NCI-H345 treated with DMSO at 0.1 percent for 48 hours (cell line): Measurements from ENCODE around the gene ERCC1.
"Not testable (repeated sequence)": the region's sequence is repeated elsewhere in the genome, so short reads cannot be mapped to it uniquely, and the experiment has no call there.

Experiments used
- DNase-seq: peaks from one replicate; lab custom pipeline; 2025; ENCODE audit not compliant: unreplicated experiment; lab: John Stamatoyannopoulos, UW

Gene ERCC1

DNA sequence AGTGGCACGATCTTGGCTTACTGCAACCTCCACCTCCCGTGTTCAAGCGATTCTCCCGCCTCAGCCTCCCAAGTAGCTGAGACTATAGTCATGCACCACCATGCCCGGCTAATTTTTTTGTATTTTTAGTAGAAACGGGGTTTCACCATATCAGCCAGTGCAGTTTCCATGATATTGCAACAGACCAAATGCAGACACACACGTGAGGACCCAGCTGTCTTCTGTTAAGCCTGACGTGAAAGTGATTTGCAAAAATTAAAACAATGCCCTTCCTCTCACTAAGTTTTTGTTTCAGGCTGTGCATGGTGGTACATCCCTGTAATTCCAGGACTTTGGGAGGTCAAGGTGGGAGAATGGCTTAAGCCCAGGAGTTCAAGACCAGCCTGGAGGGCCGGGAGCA lies 7.3 kb upstream of the ERCC1 start:
- not testable (repeated sequence) for DNase-seq

DNA sequence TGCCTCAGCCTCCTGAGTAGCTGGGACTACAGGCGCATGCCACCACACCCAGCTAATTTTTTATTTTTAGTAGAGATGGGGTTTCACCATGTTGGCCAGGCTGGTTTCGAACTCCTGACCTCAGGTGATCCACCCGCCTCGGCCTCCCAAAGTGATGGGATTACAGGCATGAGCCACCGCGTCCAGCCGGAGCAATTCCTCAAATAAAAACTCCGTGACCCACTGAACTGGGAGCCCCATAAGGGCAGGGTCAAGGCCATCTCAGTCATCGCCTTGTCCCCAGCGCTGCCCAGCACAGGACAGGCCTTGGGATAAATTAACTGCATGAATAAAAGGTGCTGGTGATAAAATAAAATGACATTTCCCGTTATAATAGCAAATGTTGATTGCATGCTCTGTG lies 6.2 kb upstream of the ERCC1 start:
- DNase-seq = not testable (repeated sequence)

DNA sequence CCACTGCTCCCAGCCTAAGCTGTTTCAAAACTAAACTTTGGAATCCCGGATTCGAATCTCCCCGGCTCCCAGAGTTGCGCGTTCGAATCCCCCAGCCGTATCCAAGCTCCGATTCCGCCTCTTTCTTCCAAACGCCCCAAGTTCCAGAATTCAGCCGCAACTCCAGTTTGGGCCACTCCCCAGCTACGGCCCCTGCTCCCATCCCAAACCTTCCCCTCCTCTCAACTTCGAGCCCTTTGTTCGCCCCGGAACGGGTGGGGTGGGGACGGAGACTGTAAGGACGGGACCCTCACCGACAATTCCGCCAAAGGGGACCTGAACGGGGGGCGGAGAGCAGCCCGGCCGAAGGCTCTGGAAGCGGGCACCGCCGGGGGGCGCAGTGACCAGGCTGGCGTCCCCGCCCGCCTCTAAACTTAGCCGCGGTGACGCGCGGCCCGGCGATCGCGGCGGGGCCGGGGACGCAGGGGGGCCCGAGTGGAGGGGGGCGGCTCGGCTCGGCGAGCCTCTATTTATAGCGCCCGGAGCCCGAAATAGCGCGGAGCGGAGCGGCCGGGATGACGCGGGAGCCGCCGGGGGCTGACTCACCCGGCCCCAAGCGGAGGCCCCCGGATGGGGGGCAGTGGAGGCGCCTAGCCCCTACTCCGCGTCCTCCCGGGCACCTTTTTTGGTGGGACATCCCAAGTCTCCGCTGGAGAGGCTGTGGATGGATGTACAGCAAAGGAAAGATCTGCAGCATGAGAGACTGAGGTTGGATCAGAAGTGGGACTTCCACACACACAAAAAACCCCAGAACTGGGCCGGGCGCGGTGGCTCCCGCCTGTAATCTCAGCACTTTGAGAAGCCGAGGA lies 4.9 kb upstream of the ERCC1 start:
- DNase-seq = no peak

DNA sequence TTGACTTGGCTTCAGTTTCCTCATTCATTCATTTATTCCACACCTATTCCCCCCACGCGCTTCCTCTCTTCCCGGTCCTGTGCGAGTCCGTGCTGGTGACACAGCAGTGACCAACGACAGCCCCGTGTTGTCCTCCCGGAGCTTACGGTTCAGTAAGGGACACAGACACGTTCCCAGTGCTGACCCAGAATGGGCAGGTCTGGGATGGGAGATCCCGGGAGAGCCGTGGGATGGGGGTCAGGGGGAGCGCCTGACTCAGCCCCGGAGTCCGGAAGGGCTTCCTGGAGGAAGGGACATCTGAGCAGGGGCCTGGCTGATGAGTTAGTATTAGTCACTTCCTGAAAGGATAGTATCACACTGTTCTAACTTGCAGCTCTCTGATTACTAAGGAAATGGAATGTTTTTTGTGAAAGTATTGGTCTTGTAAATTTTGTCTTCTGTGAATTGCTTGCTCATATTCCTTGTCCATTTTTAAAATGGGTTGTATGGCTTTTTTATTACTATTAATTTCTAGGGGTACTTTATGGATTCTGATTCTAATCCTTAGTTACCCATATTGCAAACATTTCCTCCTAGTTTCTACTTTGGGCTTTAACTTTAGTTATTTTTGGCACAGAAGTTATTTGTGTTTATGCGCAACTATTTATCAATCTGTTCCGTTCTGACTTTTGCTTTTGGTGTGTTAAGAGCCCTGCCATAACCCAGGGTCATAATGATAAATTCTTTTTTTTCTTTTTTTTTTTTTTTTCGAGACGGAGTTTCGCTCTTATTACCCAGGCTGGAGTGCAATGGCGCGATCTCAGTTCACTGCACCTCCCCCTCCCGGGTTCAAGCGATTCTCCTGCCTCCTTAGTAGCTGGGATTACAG lies 708 bp upstream of the ERCC1 start:
- no peak for DNase-seq

DNA sequence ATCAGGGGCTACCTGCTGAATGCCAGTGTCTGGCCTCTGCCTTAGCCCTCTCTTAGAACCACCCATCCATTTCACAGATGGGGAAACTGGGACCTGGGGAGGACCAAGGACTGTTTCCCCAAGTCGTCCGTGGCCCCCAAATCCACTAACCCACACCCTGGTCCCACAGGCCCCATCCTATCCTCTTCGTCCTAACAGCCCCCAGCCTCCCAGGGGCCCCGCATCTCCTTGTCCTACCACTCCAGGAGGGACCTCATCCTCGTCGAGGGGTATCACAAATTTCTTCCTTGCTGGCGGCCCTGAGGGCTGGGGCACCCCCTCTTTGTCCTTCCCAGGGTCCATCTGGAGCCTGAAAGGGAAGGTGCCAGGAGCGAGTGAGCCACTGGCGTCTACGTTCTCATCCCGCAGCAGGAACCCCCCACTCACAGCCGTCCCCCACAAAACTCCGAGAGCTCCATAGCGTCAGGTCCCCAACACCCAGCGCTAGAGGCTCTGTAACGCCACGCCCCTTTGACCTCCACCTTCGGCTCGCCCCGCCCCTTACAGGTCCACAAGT lies 606 bp downstream of the ERCC1 start:
- no peak for DNase-seq

DNA sequence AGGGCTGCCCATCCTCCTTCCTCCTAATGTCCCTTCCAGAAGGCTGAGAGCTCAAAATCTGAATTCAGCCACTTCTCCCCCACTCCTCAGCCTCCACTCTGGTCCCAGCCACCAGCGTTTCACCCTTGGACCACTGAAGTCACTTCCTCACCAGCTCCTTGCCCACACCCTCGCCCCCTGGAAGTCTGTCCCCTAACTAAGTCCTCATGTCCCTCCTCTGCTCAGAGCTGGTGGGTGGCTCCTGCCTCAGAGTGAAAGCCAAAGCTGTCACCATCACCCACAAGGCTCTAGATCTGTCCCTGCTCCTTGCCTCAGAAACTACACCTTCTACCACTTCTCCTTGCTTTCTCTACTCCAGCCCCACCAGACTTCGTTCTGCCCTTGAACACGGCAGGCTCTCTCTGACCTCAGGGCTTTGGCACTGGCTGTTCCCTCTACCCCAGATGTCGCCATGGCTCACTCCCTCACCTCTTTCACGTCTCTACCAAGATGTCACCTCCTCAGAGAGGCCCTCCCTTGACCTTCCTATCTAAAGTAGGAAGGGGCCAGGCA lies 1.7 kb downstream of the ERCC1 start:
- DNase-seq = no peak

DNA sequence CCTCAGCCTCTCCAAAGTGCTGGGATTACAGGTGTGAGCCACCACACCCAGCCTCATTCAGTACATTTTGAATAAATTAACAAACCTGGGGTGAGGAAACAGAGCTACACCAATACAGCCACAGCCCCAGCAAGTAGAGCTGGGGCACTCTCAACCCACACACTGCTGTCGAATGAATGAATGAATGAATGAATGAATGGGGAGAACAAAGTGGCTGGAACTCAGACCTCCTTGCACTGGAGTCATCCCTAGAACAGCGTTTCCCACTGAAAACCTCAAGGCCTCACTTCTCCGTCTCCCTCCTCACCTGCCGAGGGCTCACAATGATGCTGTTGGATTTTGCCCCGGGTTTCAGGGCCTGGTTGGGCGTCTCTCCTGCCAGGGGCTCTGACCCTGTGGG lies 2.8 kb downstream of the ERCC1 start:
- DNase-seq = no peak

DNA sequence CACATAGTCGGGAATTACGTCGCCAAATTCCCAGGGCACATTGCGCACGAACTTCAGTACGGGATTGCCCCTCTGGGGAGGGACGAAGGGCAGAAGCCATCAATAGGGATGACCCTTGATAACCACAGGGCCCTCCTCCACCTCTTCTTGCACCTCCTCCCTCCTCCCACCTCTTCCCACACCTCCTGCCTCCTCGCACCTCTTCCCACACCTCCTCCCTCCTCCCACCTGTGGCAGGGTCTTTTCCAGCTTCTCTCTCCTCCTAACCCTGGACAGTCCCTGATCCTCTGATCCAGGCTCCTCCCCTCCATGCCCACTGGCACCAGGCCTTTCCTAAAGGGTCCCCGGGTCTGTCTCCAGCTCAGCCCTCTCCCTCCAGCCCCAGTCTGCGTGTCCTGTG lies 3.4 kb downstream of the ERCC1 start:
- DNase-seq = no peak

DNA sequence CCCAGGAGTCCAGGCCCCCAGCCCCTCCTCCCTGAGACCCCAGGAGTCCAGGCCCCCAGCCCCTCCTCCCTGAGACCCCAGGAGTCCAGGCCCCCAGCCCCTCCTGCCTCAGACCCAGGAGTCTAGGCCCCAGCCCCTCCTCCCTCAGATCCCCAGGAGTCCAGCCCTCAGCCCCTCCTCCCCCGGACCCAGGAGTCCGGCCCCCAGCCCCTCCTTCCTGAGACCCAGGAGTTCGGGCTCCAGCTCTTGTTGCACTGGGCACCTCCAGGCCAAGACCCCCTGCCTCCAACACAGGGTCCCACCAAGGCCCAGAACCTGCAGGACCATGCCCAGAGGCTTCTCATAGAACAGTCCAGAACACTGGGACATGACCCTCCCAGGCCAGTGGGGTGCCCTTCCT lies 3.8 kb downstream of the ERCC1 start:
- DNase-seq = no peak

DNA sequence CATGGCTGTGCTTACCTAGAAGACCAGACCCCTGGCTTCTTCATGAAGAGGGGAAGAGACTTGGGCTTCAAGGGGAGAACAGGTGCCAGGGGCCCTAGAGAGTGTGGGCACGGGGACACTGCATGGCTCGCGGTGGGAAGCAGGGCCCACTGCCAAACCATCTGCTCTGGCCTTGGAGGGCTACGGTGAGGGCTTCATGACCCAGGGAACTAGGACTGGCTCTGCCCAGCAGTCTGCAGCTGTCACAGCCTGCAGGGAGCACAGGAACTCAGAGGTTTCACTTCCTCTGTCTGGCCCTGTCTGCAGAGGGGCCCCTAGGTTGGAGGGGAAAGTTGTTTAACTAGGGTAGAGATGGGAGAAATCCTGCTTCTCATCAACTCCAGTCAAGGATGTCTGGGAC lies 4.3 kb downstream of the ERCC1 start:
- no peak for DNase-seq

DNA sequence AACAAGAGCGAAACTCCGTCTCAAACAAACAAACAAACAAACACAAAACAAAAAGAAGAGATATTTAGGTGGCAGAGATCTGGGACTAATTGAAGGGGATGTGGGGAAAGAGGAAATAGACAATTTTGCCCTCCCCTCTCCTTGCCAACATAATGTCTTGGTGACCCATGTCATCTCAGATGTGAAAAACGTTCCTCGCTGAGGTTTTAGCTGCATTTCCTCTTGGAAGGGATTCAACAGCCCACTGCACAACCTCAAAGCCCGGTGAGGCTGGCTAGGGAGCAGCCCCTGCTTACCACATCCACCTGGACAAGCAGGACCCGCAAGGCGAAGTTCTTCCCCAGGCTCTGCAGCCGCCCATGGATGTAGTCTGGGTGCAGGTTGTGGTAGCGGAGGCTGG lies 4.9 kb downstream of the ERCC1 start:
- no peak for DNase-seq

DNA sequence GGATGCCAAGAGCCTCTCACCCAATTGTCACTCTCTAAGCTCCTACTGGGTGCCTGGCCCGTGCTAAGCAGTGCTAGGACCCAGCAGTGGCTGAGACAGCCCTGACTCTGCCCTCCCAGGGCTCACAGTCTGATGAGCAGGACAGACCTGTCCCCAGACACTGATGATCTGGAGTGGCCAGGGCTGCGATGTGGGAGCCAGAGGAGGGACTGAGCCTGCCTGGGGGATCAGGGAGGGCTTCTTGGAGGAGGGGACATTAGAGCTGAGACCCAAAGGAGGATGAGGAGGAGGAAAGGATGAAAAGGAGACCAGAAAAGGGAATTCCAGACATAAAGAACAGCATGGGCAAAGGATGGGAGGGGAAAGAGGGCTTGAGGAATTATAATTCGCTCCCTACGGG lies 6.6 kb downstream of the ERCC1 start:
- no peak for DNase-seq

DNA sequence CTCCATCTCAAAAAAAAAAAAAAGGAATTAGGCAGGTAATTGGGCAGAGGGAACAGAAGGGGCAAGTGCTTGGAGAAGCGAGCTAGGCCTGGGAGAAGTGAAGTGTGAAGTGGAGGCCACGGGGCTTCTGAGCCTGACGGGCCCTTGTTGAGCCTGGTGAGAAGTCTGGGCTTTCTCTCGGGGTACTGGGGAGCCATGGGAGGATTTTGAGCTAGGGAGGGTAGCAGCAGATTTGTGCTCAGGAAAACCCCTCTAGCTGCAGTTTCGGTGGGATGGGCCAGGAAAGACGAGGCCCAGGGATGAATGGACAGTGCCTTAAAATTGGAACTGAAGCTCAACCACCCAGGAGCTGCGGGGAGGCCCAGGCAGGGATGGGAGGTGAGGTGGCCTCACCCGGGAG lies 9.2 kb downstream of the ERCC1 start:
- no peak for DNase-seq

DNA sequence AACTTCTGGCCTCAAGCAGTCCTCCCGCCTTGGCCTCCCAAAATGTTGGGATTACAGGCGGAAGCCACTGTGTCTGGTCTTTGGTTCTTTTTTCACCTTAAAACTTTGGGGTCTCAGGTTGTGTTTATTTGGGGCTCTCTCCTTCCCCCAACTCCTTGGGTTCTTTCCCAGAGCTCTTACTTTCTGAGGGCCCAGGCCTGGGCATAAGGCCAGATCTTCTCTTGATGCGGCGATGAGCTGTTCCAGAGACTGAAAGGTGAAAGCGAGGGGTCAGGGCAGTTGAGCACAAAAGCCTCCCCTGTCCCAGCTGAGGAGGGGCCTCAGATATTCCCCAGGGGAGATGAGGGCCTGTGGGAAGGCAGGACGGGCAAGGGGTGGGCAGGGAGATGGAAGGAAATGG lies 10.2 kb downstream of the ERCC1 start:
- DNase-seq = no peak

DNA sequence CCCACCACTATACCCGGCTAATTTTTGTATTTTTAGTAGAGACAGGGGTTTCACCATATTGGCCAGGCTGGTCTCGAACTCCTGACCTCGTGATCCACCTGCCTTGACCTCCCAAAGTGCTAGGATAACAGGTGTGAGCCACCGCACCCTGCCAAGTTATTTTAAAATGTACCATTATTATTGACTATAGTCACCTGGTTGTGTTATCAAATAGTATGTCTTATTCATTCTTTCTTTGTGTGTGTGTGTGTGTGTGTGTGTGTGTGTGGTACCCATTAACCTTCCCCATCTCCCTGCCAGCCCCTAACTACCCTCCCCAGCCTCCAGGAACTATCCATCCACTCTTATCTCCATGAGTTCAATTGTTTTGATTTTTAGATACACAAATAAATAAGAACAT lies 13.4 kb downstream of the ERCC1 start:
- not testable (repeated sequence) for DNase-seq

DNA sequence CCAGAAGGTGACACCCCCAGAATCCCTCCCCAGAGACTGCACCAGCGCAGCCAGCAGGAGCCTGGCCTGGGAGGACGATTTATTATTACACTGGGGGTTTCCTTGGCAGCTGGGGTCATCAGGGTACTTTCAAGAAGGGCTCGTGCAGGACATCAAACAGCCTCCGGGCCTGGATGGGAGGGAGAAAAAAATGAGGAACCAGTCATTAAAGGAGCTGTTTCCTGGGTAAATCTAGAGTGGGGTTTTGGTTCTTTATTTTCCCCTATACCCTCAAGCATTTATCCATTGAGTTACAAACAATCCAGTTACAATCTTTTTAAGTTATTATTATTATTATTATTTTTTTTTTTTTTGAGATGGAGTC lies 14.2 kb downstream of the ERCC1 start:
- DNase-seq = no peak

DNA sequence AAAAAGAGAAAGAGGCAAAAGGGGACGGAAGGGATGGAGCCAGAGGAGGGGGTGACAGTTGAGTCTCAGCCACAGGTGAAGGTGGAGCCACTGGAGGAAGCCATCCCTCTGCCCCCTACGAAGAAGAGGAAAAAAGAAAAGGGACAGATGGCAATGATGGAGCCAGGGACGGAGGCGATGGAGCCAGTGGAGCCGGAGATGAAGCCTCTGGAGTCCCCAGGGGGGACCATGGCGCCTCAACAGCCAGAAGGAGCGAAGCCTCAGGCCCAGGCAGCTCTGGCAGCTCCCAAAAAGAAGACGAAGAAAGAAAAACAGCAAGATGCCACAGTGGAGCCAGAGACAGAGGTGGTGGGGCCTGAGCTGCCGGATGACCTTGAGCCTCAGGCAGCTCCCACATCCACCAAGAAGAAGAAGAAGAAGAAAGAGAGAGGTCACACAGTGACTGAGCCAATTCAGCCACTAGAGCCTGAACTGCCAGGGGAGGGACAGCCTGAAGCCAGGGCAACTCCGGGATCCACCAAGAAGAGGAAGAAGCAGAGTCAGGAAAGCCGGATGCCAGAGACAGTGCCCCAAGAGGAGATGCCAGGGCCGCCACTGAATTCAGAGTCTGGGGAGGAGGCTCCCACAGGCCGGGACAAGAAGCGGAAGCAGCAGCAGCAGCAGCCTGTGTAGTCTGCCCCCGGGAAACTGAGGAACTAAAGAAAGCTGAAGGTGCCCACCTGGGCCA lies 14.7 kb downstream of the ERCC1 start:
- DNase-seq = no peak

DNA sequence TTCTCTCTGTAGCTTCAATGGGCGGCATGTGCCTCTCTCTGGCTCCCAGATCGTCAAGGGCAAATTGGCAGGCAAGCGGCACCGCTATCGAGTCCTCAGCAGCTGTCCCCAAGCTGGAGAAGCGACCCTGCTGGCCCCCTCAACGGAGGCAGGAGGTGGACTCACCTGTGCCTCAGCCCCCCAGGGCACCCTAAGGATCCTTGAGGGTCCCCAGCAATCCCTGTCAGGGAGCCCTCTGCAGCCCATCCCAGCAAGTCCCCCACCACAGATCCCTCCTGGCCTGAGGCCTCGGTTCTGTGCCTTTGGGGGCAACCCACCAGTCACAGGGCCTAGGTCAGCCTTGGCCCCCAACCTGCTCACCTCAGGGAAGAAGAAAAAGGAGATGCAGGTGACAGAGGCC lies 15.6 kb downstream of the ERCC1 start:
- no peak for DNase-seq

DNA sequence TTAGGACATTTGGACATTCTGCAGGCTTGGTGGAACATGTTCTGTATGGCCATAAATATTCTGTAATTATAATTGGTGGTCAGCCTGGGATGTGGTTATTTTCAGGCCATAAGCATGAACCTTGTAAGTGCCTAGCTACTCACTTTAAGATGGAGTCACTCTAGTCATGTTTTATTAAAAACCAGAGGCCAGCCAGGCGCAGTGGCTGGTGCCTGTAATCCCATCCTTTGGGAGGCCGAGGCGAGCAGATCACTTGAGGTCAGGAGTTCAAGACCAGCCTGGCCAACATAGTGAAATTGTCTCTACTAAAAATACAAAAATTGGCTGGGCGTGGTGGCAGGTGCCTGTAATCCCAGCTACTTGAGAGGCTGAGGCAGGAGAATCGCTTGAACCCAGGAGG lies 16.1 kb downstream of the ERCC1 start:
- not testable (repeated sequence) for DNase-seq

DNA sequence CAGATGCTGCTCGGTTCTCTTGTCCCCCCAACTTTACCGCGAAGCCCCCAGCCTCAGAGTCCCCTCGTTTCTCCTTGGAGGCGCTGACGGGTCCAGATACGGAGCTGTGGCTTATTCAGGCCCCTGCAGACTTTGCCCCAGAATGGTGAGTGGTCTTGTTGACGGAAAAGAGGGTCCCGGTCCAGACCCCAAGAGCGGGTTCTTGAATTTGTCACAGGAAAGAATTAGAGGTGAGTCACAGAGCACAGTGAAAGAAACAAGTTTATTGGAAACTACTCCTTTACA lies 16.7 kb downstream of the ERCC1 start:
- no peak for DNase-seq
